ENCODE measurements around the gene TNFRSF8.

- TF ChIP-seq, protein P1, sequence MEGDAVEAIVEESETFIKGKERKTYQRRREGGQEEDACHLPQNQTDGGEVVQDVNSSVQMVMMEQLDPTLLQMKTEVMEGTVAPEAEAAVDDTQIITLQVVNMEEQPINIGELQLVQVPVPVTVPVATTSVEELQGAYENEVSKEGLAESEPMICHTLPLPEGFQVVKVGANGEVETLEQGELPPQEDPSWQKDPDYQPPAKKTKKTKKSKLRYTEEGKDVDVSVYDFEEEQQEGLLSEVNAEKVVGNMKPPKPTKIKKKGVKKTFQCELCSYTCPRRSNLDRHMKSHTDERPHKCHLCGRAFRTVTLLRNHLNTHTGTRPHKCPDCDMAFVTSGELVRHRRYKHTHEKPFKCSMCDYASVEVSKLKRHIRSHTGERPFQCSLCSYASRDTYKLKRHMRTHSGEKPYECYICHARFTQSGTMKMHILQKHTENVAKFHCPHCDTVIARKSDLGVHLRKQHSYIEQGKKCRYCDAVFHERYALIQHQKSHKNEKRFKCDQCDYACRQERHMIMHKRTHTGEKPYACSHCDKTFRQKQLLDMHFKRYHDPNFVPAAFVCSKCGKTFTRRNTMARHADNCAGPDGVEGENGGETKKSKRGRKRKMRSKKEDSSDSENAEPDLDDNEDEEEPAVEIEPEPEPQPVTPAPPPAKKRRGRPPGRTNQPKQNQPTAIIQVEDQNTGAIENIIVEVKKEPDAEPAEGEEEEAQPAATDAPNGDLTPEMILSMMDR (optimal IDR thresholded peaks at IDR 0.05 in 1 of 3, IDR thresholded peaks at IDR 0.05 in 1 of 3, conservative IDR thresholded peaks at IDR 0.05 in 1 of 3; ENCODE audit: extremely low read depth in 1 of 3, insufficient read depth in 2 of 3, low read length in 3 of 3): no peak
- TF ChIP-seq EZH2 (IDR thresholded peaks at IDR 0.05; ENCODE audit: low read length): peak; percentile 41
These were observed 104.7 kb downstream of the TNFRSF8 start for GRCh38 chr1:12167493-12168429.

Data from keratinocyte (primary cell).